ENCODE measurements around the gene C2CD5.

GRCh38 chr12:22410486-22410885, 133.9 kb downstream of the C2CD5 start:
- TF ChIP-seq POLR2A (IDR thresholded peaks at IDR 0.05), result no peak
- TF ChIP-seq, protein P1, sequence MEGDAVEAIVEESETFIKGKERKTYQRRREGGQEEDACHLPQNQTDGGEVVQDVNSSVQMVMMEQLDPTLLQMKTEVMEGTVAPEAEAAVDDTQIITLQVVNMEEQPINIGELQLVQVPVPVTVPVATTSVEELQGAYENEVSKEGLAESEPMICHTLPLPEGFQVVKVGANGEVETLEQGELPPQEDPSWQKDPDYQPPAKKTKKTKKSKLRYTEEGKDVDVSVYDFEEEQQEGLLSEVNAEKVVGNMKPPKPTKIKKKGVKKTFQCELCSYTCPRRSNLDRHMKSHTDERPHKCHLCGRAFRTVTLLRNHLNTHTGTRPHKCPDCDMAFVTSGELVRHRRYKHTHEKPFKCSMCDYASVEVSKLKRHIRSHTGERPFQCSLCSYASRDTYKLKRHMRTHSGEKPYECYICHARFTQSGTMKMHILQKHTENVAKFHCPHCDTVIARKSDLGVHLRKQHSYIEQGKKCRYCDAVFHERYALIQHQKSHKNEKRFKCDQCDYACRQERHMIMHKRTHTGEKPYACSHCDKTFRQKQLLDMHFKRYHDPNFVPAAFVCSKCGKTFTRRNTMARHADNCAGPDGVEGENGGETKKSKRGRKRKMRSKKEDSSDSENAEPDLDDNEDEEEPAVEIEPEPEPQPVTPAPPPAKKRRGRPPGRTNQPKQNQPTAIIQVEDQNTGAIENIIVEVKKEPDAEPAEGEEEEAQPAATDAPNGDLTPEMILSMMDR (IDR thresholded peaks at IDR 0.05), result no peak
